GM20000 (cell line): ENCODE results near the gene RBSN.

ENCODE experiments used
- DNase-seq: peaks from one replicate; pipeline ENCODE4 v3.0.0; 2012; ENCODE audit warnings: low spot score
- TF ChIP-seq, protein P1 (sequence below): IDR thresholded peaks from 2 replicates; pipeline ENCODE4 v1.5.1; 2012; ENCODE audit warnings: mild to moderate bottlenecking, control low read depth; ENCODE audit errors: extremely low read depth, missing control alignments

The RBSN gene

DNA sequence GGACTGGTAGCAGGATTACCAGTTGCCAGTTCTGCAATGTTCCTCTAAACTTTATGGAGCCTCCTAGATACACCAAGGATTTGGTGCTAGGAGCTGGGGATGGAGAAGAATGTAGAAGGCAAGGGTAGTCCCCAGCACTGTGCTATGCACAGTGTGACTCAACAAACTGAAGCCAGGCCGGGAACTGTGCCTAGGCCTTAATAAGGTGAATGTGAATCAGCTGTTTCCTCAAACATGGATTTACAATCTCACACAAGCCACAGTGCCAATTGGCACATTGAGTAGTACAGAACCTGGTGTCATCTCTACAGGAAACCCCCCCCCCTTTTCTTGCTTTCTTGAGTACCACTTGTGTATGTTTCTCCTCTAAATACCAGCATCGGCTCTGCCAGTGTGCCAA lies 66.3 kb downstream of the RBSN start:
- no peak for DNase-seq
- TF ChIP-seq, protein P1, sequence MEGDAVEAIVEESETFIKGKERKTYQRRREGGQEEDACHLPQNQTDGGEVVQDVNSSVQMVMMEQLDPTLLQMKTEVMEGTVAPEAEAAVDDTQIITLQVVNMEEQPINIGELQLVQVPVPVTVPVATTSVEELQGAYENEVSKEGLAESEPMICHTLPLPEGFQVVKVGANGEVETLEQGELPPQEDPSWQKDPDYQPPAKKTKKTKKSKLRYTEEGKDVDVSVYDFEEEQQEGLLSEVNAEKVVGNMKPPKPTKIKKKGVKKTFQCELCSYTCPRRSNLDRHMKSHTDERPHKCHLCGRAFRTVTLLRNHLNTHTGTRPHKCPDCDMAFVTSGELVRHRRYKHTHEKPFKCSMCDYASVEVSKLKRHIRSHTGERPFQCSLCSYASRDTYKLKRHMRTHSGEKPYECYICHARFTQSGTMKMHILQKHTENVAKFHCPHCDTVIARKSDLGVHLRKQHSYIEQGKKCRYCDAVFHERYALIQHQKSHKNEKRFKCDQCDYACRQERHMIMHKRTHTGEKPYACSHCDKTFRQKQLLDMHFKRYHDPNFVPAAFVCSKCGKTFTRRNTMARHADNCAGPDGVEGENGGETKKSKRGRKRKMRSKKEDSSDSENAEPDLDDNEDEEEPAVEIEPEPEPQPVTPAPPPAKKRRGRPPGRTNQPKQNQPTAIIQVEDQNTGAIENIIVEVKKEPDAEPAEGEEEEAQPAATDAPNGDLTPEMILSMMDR: no peak

DNA sequence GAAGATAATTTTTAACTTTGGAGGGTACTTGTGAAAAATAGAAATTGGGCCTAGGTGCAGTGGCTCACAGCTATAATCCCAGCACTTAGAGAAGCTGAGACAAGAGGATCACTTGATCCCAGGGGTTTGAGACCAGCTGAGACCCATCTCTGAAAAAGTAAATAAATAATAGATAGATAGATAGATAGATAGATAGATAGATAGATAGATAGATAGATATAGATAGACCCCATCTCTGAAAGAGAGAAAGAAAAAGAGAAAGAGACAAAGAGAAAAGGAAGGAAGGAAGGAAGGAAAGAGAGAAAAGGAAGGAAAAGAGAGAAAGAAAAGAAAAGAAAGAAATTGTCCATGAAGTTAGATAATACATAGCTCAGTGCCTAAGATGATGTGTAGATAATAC lies 69.3 kb downstream of the RBSN start:
- TF ChIP-seq, protein P1: no peak
- no peak for DNase-seq

DNA sequence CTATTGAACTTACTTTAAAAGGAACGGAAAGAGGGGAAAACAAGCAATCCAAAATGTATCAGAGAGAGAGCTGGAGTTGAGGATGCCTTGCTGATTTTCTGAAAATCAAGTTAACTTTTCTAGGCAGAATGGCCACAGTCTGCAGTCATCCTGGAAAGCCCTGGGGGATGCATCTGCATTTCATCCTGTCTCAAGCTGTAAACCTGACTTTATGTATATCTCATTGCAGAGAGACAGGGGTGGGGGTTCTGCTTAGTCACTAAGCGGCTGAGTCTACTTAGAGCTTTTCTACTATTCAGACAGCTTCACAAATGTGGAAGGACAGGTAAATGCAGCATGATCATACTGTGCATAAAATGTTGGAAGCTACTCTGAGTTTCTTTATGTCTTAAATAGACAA lies 75.2 kb downstream of the RBSN start:
- DNase-seq: no peak
- TF ChIP-seq, protein P1: no peak

DNA sequence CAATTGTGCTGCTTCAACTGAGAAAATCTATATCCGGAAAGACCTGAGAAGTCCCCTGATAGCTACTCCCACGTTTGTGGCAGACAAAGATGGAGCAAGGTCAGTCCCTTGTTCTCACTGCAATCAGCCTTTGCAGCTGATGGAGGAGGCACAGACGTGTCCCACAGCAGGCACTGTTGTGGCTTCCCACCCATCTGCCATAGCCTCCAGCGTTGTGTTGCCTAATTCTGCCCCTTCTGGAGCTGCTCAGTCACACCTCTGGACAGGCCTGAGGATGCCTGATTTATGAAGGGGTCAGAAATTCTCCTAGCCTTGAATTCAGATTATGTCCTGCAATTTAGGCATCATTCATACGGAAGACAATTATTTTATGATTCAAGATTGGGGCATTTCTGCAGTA lies 75.7 kb downstream of the RBSN start:
- DNase-seq: no peak
- TF ChIP-seq, protein P1: no peak
